Effector memory CD4-positive, alpha-beta T cell (primary cell): ENCODE results near the gene NFIC.

ENCODE experiments used
- DNase-seq, 3 donors: peaks; one replicate each; pipeline ENCODE4 v3.0.0-alpha.2; 2020
- H3K27ac ChIP-seq: 2 replicates; pipeline ENCODE4 v1.7.0; 2013; ENCODE audit warnings: mild to moderate bottlenecking, low read length, moderate library complexity; ENCODE audit not compliant: insufficient read depth, poor library complexity, severe bottlenecking
- H3K27me3 ChIP-seq: replicated peaks from 2 replicates; pipeline ENCODE4 v1.7.0; 2013; ENCODE audit warnings: mild to moderate bottlenecking, low read length; ENCODE audit not compliant: insufficient read depth, control insufficient read depth, poor library complexity, severe bottlenecking
- H3K36me3 ChIP-seq: 2 replicates; pipeline ENCODE4 v1.7.0; 2013; ENCODE audit warnings: mild to moderate bottlenecking, low read length, moderate library complexity; ENCODE audit not compliant: control insufficient read depth, insufficient read depth
- H3K4me1 ChIP-seq: 2 replicates; pipeline ENCODE4 v1.7.0; 2013; ENCODE audit warnings: low read length, mild to moderate bottlenecking; ENCODE audit not compliant: control insufficient read depth, insufficient read depth, poor library complexity, severe bottlenecking
- H3K4me3 ChIP-seq: 2 replicates; pipeline ENCODE4 v1.7.0; 2013; ENCODE audit warnings: low read length, low read depth, mild to moderate bottlenecking; ENCODE audit not compliant: insufficient read depth, poor library complexity, severe bottlenecking
- H3K9me3 ChIP-seq: 2 replicates; pipeline ENCODE4 v1.7.0; 2013; ENCODE audit warnings: mild to moderate bottlenecking, low read length, moderate library complexity; ENCODE audit not compliant: control insufficient read depth

Gene NFIC

DNA sequence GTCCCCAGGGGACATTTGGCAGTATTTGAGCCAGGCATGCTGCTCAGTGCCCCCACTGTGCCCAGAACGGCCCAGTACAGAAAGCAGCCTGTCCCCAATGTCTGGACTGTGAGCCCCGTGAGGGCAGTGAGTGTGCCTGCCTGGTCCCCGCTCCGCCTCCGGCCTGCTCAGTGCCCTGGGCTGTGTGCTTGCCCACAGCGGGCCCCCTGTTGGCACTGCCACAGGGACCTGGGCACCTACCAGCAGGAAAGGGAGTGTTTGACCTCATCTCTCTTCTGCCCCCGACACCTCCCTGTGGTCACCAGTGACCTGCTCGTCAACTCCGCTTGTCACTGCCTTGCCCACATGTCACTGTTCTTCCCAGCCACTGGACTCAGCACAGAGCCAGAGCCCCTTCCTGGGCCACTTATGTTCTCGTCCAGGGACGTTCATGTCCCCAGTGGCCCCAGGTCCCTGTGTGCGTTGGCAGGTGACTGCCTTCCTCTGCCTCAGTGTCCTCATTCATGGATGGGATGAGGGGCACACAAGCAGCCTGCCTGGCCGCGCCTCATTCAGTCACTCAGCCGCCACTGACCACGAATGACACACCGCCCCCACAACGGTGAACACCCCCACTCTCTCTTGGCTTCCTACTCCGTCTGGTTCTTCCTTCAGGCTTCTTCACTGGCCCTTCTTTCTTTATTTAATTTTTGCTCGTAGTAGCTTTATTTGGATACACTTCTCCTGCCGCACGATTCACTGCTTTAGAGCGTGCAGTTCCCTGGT, 142.6 kb downstream of the NFIC start:
- Histone ChIP-seq H3K27me3 (no peaks in the 10 kb centered on the region), H3K4me3 (no peak overlapping the region), H3K9me3 (no peaks in the 10 kb centered on the region), H3K27ac (no peak overlapping the region), H3K4me1 (peaks cover 16% of the 10 kb centered on the region), H3K36me3 (peaks cover 12% of the 10 kb centered on the region)
- no peak for DNase-seq

GRCh38 chr19:3509566-3509989, 143.2 kb downstream of the NFIC start:
- Histone ChIP-seq H3K4me1 (peaks cover 16% of the 10 kb centered on the region), H3K27me3 (no peaks in the 10 kb centered on the region), H3K9me3 (no peaks in the 10 kb centered on the region), H3K4me3 (no peak overlapping the region), H3K27ac (no peak overlapping the region), H3K36me3 (peaks cover 12% of the 10 kb centered on the region)
- no peak for DNase-seq

- Histone ChIP-seq H3K4me1 (peaks cover 9% of the 10 kb centered on the region), H3K27me3 (no peaks in the 10 kb centered on the region), H3K9me3 (no peaks in the 10 kb centered on the region), H3K4me3 (no peak overlapping the region), H3K36me3 (peaks cover 12% of the 10 kb centered on the region), H3K27ac (no peak overlapping the region)
- DNase-seq, result no peak
Measured at GRCh38 chr19:3510727-3511126, 144.3 kb downstream of the NFIC start.

DNA sequence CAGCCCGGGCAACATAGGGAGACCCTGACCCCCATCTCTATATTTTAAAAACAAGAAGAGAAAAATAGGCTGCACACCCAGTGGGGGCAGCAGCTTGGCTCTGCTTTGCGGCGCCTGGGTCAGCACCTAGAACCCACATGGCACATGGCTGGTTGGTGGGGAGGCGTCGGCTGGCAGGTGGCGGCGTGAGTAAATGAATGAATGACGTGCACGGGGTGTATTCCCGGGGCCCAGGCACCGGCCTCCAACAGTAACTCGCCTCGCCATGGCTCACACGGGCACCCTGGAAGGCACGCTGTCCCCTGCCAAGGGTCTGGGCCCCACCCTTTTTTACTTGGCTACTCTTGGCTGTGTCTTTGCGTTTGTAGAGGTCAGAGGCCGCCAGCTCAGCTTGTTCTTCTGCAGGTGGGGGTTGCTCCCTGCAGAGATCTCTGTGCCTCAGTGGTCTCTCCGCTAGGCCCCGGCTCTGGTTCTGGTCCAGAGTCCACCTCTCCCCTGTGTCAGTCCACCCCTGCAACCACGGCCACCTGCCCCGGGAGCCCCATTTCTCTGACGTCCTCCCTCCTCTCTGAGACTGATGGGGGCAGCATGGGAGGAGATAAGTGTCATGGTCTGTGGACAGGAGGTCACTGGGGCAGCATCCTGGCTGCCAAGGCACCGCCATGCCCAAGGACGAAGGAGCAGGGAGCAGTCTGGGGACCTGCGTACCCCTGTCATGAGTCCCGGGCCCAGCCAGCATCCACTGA, 145.3 kb downstream of the NFIC start:
- Histone ChIP-seq H3K36me3 (peaks cover 12% of the 10 kb centered on the region), H3K4me1 (peaks cover 15% of the 10 kb centered on the region), H3K4me3 (no peak overlapping the region), H3K27me3 (no peaks in the 10 kb centered on the region), H3K27ac (no peak overlapping the region), H3K9me3 (no peaks in the 10 kb centered on the region)
- no peak for DNase-seq

GRCh38 chr19:3512562-3513228, 146.3 kb downstream of the NFIC start:
- Histone ChIP-seq H3K4me1 (peaks cover 12% of the 10 kb centered on the region), H3K36me3 (peaks cover 12% of the 10 kb centered on the region), H3K4me3 (no peak overlapping the region), H3K27me3 (no peaks in the 10 kb centered on the region), H3K27ac (no peak overlapping the region), H3K9me3 (no peaks in the 10 kb centered on the region)
- DNase-seq, result no peak

GRCh38 chr19:3513229-3514140, 147.1 kb downstream of the NFIC start:
- no peak overlapping the region for H3K27ac ChIP-seq
- H3K4me1 ChIP-seq, result peaks cover 10% of the 10 kb centered on the region

GRCh38 chr19:3514930-3515329, 148.5 kb downstream of the NFIC start:
- Histone ChIP-seq H3K4me3 (no peak overlapping the region), H3K27me3 (no peaks in the 10 kb centered on the region), H3K27ac (no peak overlapping the region), H3K4me1 (peaks cover 10% of the 10 kb centered on the region), H3K36me3 (peaks cover 16% of the 10 kb centered on the region), H3K9me3 (no peaks in the 10 kb centered on the region)
- no peak for DNase-seq

More at GRCh38 chr19:3513229-3514140, 147.1 kb downstream of the NFIC start:
- DNase-seq, result no peak
- Histone ChIP-seq H3K27me3 (no peaks in the 10 kb centered on the region), H3K4me3 (no peak overlapping the region), H3K9me3 (no peaks in the 10 kb centered on the region), H3K36me3 (peaks cover 16% of the 10 kb centered on the region)

GRCh38 chr19:3515891-3516422, 149.6 kb downstream of the NFIC start:
- Histone ChIP-seq H3K4me1 (peaks cover 10% of the 10 kb centered on the region), H3K4me3 (no peak overlapping the region), H3K27ac (no peak overlapping the region), H3K27me3 (no peaks in the 10 kb centered on the region), H3K9me3 (no peaks in the 10 kb centered on the region), H3K36me3 (peaks cover 12% of the 10 kb centered on the region)
- DNase-seq, result no peak

DNA sequence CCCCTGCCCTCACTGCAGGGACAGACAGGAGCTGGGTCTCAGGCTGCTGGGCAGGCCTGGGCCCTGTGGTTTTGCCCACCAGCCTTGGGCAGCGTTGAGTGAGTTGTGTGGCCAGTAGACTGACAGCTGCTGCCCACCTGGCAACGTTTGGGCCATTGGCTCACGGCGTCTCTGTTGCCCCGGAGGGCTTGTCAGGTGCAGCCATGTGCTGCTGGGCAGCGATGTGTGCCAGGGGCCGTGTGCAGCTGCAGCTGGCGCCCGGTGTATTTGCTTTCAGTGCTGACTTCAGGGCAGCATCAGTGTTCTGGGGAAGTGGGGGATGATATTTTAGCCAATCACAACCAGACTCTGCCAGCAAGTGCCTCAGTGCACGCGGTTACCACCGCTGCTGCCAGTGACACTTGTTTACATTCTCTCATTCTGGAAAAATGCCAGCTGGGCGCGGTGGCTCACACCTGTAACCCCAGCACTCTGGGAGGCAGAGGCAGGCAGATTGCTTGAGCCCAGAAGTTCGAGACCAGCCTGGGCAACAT, 150.4 kb downstream of the NFIC start:
- peak in 1 of 3 donors; percentile 38 for DNase-seq
- Histone ChIP-seq H3K4me1 (peaks cover 10% of the 10 kb centered on the region), H3K4me3 (no peak overlapping the region), H3K27me3 (no peaks in the 10 kb centered on the region), H3K36me3 (peaks cover 8% of the 10 kb centered on the region), H3K27ac (no peak overlapping the region), H3K9me3 (no peaks in the 10 kb centered on the region)
